OCI-LY7 (cell line): ENCODE data around the gene SETDB2. TPM values are rescaled to one million over a fixed set of nuclear protein-coding genes. Genes with fewer than 3 reads are reported as not detected.

Experiments
- BruUV-seq: library from RNA; stranded (reverse); fragments of 400-500 nt; replicated peaks from 2 replicates; lab custom pipeline; 2021; lab: Mats Ljungman, UMichigan
- CTCF ChIA-PET: fragments of 300-600 bp; sonication (Branson Sonifier 250); formaldehyde crosslinking; loops from one replicate; lab custom pipeline; 2022; ENCODE audit warnings: antibody characterized with exemption; ENCODE audit not compliant: unreplicated experiment; lab: Charles Lee
- POLR2A ChIA-PET: fragments of 300-600 bp; sonication (Branson Sonifier 250); formaldehyde crosslinking; loops from one replicate; lab custom pipeline; 2022; ENCODE audit warnings: antibody characterized with exemption; lab: Charles Lee
- DNase-seq: peaks from one replicate; pipeline ENCODE4 v3.0.0-alpha.2; 2015; ENCODE audit warnings: low spot score
- H2AFZ ChIP-seq: fragments of 200-600 bp; sonication (generic), shearing (Covaris generic); 2 replicates; pipeline ENCODE4 v1.6.1; 2014; ENCODE audit warnings: mild to moderate bottlenecking, antibody characterized with exemption, low read length, moderate library complexity
- H3K27ac ChIP-seq: fragments of 200-600 bp; sonication (generic); 2 replicates; pipeline ENCODE4 v1.5.1; 2014; ENCODE audit warnings: mixed run types, low read depth, mild to moderate bottlenecking, moderate library complexity, low read length, inconsistent platforms; ENCODE audit not compliant: poor library complexity, severe bottlenecking
- H3K36me3 ChIP-seq: fragments of 200-600 bp; sonication (generic); 2 replicates; pipeline ENCODE4 v1.6.1; 2014; ENCODE audit warnings: mild to moderate bottlenecking, antibody characterized with exemption, low read length, moderate library complexity, mixed read lengths; ENCODE audit not compliant: insufficient read depth
- H3K4me1 ChIP-seq: fragments of 200-600 bp; sonication (generic); 2 replicates; pipeline ENCODE4 v1.5.1; 2014; ENCODE audit warnings: mild to moderate bottlenecking, low read length; ENCODE audit not compliant: insufficient read depth, poor library complexity, severe bottlenecking
- H3K4me2 ChIP-seq: fragments of 200-600 bp; sonication (generic); 2 replicates; pipeline ENCODE4 v1.6.1; 2014; ENCODE audit warnings: mild to moderate bottlenecking, low read length
- H3K4me3 ChIP-seq: fragments of 200-600 bp; sonication (generic); 2 replicates; pipeline ENCODE4 v1.5.1; 2014; ENCODE audit warnings: mild to moderate bottlenecking, low read depth, low read length; ENCODE audit not compliant: poor library complexity, severe bottlenecking
- H3K79me2 ChIP-seq: fragments of 200-600 bp; sonication (generic); 2 replicates; pipeline ENCODE4 v1.6.1; 2016; ENCODE audit warnings: low read depth, mild to moderate bottlenecking, low read length, moderate library complexity, mixed read lengths; ENCODE audit not compliant: insufficient read depth
- H3K9me2 ChIP-seq: fragments of 200-600 bp; sonication (generic); 2 replicates; pipeline ENCODE4 v1.6.1; 2016; ENCODE audit warnings: mild to moderate bottlenecking, low read length, mixed read lengths; ENCODE audit not compliant: insufficient read depth
- H3K9me3 ChIP-seq: fragments of 200-600 bp; sonication (generic); 2 replicates; pipeline ENCODE4 v1.6.1; 2014; ENCODE audit warnings: mild to moderate bottlenecking, mixed run types, low read length, mixed read lengths
- H4K20me1 ChIP-seq: fragments of 200-600 bp; sonication (generic); 2 replicates; pipeline ENCODE4 v1.6.1; 2014; ENCODE audit warnings: mild to moderate bottlenecking, antibody characterized with exemption, low read length, moderate library complexity, mixed read lengths; ENCODE audit not compliant: insufficient read depth
- EZH2phosphoT487 ChIP-seq: fragments of 200-600 bp; sonication (generic); IDR thresholded peaks from 2 replicates; pipeline ENCODE4 v1.6.1; 2018; ENCODE audit warnings: low read depth, borderline replicate concordance, mild to moderate bottlenecking, mixed run types, antibody characterized with exemption, low read length, moderate library complexity, mixed read lengths
- intact Hi-C: fragments of 100-400 bp; cut with micrococcal nuclease; formaldehyde crosslinking; loops from one replicate; pipeline ENCODE4 v1.10.0; 2022; ENCODE audit not compliant: unreplicated experiment
- total RNA-seq, 2 experiments: library from RNA; depleted of rRNA in 1 of 2; stranded (reverse); fragments of >200 nt in 1 of 2; shearing (Covaris generic) in 1 of 2; gene quantifications; 2 replicates each; pipeline ENCODE4 v1.2.3, GENCODE V29; 2014 to 2022
- TF ChIP-seq, protein P1 (sequence below): fragments of 200-600 bp; sonication (generic); conservative IDR thresholded peaks from 2 replicates; pipeline ENCODE4 v1.5.1; 2014; ENCODE audit warnings: mild to moderate bottlenecking, antibody characterized with exemption, low read length, moderate library complexity, mixed read lengths

The SETDB2 gene
- total RNA-seq, 2 experiments from 2014 or later = 22.0 to 41.3 TPM

DNA sequence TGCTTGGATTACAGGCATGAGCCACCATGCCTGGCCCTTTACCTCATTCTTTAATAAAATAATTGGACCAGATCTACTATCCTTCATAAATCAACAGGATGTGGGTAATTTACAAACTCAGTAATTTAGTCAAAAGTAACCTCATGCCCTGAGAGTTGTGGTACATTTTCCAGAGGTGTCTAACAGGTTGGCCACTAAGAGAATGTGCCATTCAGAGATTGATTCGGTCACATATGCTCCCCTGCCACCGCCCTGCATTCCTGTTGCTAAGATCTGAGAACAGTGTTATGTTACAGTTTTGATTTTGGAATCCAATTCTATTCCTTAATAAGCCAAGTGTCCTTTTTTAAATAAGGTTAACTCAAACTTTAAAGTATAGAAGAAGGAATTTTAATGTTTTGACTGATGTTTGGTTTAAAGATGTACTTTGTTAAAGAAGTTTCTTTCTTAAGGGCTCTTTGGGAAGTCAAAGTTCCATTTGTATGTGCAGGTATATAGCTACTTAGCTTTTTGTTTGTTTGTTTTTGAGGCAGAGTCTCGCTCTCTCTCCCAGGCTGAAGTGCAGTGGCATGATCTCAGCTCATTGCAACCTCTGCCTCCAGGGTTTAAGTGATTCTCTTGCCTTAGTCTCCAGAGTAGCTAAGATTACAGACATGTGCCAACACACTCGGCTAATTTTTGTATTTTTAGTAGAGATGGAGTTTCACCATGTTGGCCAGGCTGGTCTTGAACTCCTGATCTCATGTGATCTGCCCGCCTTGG is 80.8 kb downstream of the SETDB2 start:
- H3K9me2 ChIP-seq = no peaks in the 10 kb centered on the region
- DNase-seq = no peak
- CTCF ChIA-PET = no interaction called here
- no peaks in the 10 kb centered on the region for H3K9me3 ChIP-seq
- intact Hi-C loops = no loop called here
- H3K36me3 ChIP-seq = peaks cover 75% of the 10 kb centered on the region
- H3K4me1 ChIP-seq = peaks cover 22% of the 10 kb centered on the region
- POLR2A ChIA-PET = interaction anchor here (0.5 to 1.5 kb wide), 12 partner anchors 9 to 964 kb away, joined by 3 to 6 read pairs (median 3); no protein-coding TSS in a partner anchor
- H3K4me3 ChIP-seq = no peak overlapping the region
- no peaks in the 10 kb centered on the region for H4K20me1 ChIP-seq
- no peak for TF ChIP-seq EZH2phosphoT487
- TF ChIP-seq, protein P1, sequence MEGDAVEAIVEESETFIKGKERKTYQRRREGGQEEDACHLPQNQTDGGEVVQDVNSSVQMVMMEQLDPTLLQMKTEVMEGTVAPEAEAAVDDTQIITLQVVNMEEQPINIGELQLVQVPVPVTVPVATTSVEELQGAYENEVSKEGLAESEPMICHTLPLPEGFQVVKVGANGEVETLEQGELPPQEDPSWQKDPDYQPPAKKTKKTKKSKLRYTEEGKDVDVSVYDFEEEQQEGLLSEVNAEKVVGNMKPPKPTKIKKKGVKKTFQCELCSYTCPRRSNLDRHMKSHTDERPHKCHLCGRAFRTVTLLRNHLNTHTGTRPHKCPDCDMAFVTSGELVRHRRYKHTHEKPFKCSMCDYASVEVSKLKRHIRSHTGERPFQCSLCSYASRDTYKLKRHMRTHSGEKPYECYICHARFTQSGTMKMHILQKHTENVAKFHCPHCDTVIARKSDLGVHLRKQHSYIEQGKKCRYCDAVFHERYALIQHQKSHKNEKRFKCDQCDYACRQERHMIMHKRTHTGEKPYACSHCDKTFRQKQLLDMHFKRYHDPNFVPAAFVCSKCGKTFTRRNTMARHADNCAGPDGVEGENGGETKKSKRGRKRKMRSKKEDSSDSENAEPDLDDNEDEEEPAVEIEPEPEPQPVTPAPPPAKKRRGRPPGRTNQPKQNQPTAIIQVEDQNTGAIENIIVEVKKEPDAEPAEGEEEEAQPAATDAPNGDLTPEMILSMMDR = no peak
- no peak overlapping the region for H3K27ac ChIP-seq
- no TSS peak for BruUV-seq
- H3K4me2 ChIP-seq = no peak overlapping the region
- no peak overlapping the region for H2AFZ ChIP-seq
- H3K79me2 ChIP-seq = no peaks in the 10 kb centered on the region

DNA sequence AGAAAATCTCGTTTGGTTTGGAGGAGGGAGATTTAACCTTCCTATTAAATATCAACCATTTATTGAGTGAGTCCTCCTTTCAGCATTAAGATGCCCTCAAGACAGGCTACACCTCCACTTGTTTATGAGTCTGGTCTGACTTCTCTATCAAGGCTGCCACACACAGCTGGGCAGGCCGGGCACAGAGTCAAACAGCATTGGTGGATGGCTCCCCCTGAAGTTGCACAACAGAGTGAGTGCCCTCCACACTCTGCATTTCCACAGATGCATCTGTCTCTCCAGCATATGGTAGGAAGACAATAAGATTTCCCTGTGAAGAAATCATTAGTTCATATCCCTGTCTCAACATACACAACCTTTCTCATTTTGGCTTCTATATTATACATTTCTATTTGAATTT is 83.0 kb downstream of the SETDB2 start:
- H2AFZ ChIP-seq = no peak overlapping the region
- DNase-seq = peak; percentile 15
- H3K9me2 ChIP-seq = no peaks in the 10 kb centered on the region
- no TSS peak for BruUV-seq
- H3K27ac ChIP-seq = no peak overlapping the region
- H3K4me3 ChIP-seq = no peak overlapping the region
- TF ChIP-seq, protein P1 = no peak
- no peak for TF ChIP-seq EZH2phosphoT487
- H3K9me3 ChIP-seq = no peaks in the 10 kb centered on the region
- no peaks in the 10 kb centered on the region for H4K20me1 ChIP-seq
- H3K4me2 ChIP-seq = no peak overlapping the region
- POLR2A ChIA-PET = no interaction called here
- no peaks in the 10 kb centered on the region for H3K79me2 ChIP-seq
- intact Hi-C loops = no loop called here
- H3K4me1 ChIP-seq = peaks cover 39% of the 10 kb centered on the region
- H3K36me3 ChIP-seq = peaks cover 75% of the 10 kb centered on the region
- CTCF ChIA-PET = no interaction called here

DNA sequence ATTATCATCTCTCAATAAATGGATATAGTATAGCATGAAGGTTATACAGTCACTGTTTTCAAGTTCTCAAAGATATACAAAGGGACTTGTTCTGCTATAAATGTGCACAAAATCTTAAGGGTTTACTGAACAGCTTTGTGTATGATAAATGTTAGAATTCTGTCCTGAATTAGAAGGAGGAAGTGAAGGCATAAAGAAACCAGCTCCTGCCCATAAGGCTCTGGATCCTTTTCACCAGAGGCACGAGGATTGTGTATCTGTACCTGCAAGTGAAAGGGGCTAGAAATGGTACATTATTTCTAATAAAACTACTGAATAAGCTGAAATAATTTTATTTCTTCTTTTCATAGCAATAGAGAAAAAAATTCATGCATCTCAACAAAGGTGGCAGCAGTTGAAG is 84.1 kb downstream of the SETDB2 start:
- Histone ChIP-seq H3K9me2 (no peaks in the 10 kb centered on the region), H3K27ac (peak overlapping the region; percentile 32), H2AFZ (no peak overlapping the region), H3K9me3 (no peaks in the 10 kb centered on the region), H3K79me2 (no peaks in the 10 kb centered on the region), H3K4me1 (peaks cover 46% of the 10 kb centered on the region), H4K20me1 (no peaks in the 10 kb centered on the region), H3K4me3 (no peak overlapping the region), H3K36me3 (peaks cover 78% of the 10 kb centered on the region), H3K4me2 (no peak overlapping the region)
- no peak for DNase-seq
- BruUV-seq = no TSS peak
- TF ChIP-seq EZH2phosphoT487 = no peak
- TF ChIP-seq, protein P1 = no peak
- POLR2A ChIA-PET = interaction anchor here (0.8 to 1.0 kb wide), 2 partner anchors 10 to 97 kb away, joined by 3 to 4 read pairs; no protein-coding TSS in a partner anchor
- intact Hi-C loops = no loop called here
- CTCF ChIA-PET = no interaction called here
